Left lung (tissue), 10 donors: Measurements from ENCODE around the gene NARS2. TPM values are rescaled to one million over a fixed set of nuclear protein-coding genes. Genes with fewer than 3 reads are reported as not detected.

ENCODE experiments used
- ATAC-seq: fragments of 200-7000 bp; cut with Tn5 transposase; one replicate; pipeline ENCODE4 v1.9.1; 2020; ENCODE audit warnings: moderate library complexity
- DNase-seq, 4 donors: peaks; one replicate each; pipeline ENCODE4 v3.0.0-alpha.2; 2013 to 2020
- H3K27ac ChIP-seq, 2 donors: fragments of 200-600 bp; sonication (generic) in 1 of 2; one replicate each; pipeline versions ENCODE4 v1.5.0 to v1.8.0; 2020 to 2021
- H3K27me3 ChIP-seq, 2 donors: fragments of 200-600 bp; sonication (generic) in 1 of 2; one replicate each; pipeline versions ENCODE4 v1.5.0 to v1.8.0; 2020 to 2021
- H3K36me3 ChIP-seq, 2 donors: fragments of 200-600 bp; sonication (generic) in 1 of 2; one replicate each; pipeline versions ENCODE4 v1.5.0 to v1.8.0; 2020 to 2021
- H3K4me1 ChIP-seq, 2 donors: fragments of 200-600 bp; one replicate each; pipeline ENCODE4 v1.8.0; 2021
- H3K4me3 ChIP-seq, 2 donors: fragments of 200-600 bp; sonication (generic) in 1 of 2; one replicate each; pipeline versions ENCODE4 v1.5.0 to v1.8.0; 2020 to 2021; ENCODE audit warnings: mild to moderate bottlenecking in 1 of 2
- H3K9me3 ChIP-seq, 2 donors: fragments of 200-600 bp; sonication (generic) in 1 of 2; one replicate each; pipeline versions ENCODE4 v1.5.0 to v1.8.0; 2020 to 2021
- CTCF ChIP-seq, 2 donors: fragments of 200-600 bp; sonication (generic) in 1 of 2; IDR thresholded peaks; one replicate each; pipeline versions ENCODE4 v1.5.0 to v1.8.0; 2021; ENCODE audit warnings: antibody characterized with exemption in 2 of 2
- intact Hi-C, 2 donors: fragments of 100-400 bp; cut with DNase I; formaldehyde crosslinking; loops; one replicate each; pipeline versions ENCODE4 v1.11.2 to v1.14.2; 2022
- polyA plus RNA-seq, 6 donors: library from polyadenylated mRNA; unstranded; fragments of 120-200 nt; gene quantifications; one replicate each; pipeline ENCODE4 v1.2.1, GENCODE V29; 2013; ENCODE audit not compliant: insufficient read length in 6 of 6
- total RNA-seq, 2 donors: library from RNA; stranded (reverse); fragmentation: NEBNext Ultra II Directional; extraction: Animal tissue kit (Norgen Biotek cat#: 25700); gene quantifications; one replicate each; pipeline ENCODE4 v1.2.1, GENCODE V29; 2021
- donor health status: DM: no; HTN: yes; CAD: no.
- donor health status: DM: no; HTN: no; CAD: no.

The NARS2 gene
- total and polyA plus RNA-seq, 8 donors, result 14.9 to 35.5 (median 28.4) TPM

- Histone ChIP-seq H3K4me1 (peaks cover 0 to 4% of the 10 kb centered on the region in 2 donors), H3K36me3 (no peaks in the 10 kb centered on the region), H3K27me3 (no peaks in the 10 kb centered on the region), H3K4me3 (no peak overlapping the region), H3K27ac (no peak overlapping the region), H3K9me3 (no peaks in the 10 kb centered on the region)
- DNase-seq (no peak), ATAC-seq (no peak)
- TF ChIP-seq CTCF (IDR thresholded peaks at IDR 0.05), result no peak
- intact Hi-C loops, result no loop called here
Observed at GRCh38 chr11:78535027-78535426, 39.6 kb downstream of the NARS2 start.

- Histone ChIP-seq H3K36me3 (no peaks in the 10 kb centered on the region), H3K9me3 (no peaks in the 10 kb centered on the region), H3K27me3 (no peaks in the 10 kb centered on the region), H3K27ac (no peak overlapping the region), H3K4me3 (no peak overlapping the region), H3K4me1 (no peaks in the 10 kb centered on the region)
- no peak for DNase-seq
- no peak for ATAC-seq
- intact Hi-C loops, result no loop called here
- no peak for TF ChIP-seq CTCF (IDR thresholded peaks at IDR 0.05)
Observed at GRCh38 chr11:78533399-78533798, 41.3 kb downstream of the NARS2 start.

- no peaks in the 10 kb centered on the region for H3K9me3 ChIP-seq
- TF ChIP-seq CTCF (IDR thresholded peaks at IDR 0.05), result no peak
- ATAC-seq, result no peak
- no peaks in the 10 kb centered on the region for H3K4me1 ChIP-seq
- no peaks in the 10 kb centered on the region for H3K27me3 ChIP-seq
- no peak overlapping the region for H3K4me3 ChIP-seq
- peaks cover 0 to 2% of the 10 kb centered on the region in 2 donors for H3K36me3 ChIP-seq
- intact Hi-C loops, result no loop called here
- no peak overlapping the region for H3K27ac ChIP-seq
- DNase-seq, result no peak
Observed at GRCh38 chr11:78532991-78533390, 41.7 kb downstream of the NARS2 start.

DNA sequence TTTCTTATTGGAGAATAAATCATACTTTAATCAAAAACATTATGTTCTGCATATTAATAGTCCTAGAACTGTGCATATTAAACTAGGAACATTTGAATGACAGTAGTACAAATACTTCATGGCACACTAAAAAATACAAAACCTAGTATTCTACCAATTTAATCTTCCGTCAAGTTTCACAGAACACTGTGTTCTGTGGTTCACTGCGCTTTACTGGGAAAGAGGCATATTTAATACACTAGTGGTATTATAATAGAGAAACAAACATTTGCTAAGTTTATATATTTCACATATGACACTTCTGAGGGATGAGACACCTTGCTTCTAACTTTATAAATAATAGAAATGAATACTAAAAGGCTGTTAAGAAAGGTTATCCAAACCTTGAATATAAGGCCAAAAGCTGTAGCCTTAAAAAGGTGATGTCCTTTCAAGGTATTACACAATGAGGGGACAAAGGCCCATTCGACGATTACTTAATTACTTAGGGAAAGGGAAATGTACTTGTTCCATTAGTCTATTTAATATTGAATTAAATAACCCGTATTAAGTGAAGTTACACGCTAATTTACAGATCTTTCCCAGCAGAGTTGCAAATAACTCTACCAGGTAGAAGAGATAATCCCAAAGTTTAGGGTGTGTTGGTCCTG is 48.0 kb downstream of the NARS2 start:
- Histone ChIP-seq H3K27ac (no peak overlapping the region), H3K4me1 (no peaks in the 10 kb centered on the region), H3K27me3 (no peaks in the 10 kb centered on the region), H3K9me3 (no peaks in the 10 kb centered on the region), H3K36me3 (peaks cover 0 to 5% of the 10 kb centered on the region in 2 donors), H3K4me3 (no peak overlapping the region)
- intact Hi-C loops, result no loop called here
- no peak for DNase-seq
- TF ChIP-seq CTCF (IDR thresholded peaks at IDR 0.05), result no peak
- ATAC-seq, result no peak

DNA sequence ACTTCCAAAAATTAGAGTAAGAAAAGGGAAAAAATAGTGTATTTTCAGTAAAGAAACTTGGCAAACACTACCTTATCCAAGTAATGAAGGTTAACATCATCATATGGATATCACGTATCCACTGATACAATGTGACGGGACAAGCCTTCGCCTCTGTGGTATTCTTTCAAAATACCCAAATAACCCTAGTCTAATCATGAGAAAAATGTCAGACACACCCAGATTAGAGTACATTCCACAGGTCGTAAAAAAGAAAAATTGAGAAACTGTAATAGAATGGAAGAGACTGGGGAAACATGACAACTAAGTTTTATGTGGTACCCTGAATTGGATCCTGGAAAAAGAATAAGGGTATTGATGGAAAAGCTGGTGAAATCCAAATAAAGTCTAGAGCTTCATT is 48.9 kb downstream of the NARS2 start:
- no peak overlapping the region for H3K4me3 ChIP-seq
- no peak overlapping the region for H3K27ac ChIP-seq

More for the DNA sequence above, 48.9 kb downstream of the NARS2 start:
- Histone ChIP-seq H3K4me1 (no peaks in the 10 kb centered on the region), H3K36me3 (peaks cover 0 to 5% of the 10 kb centered on the region in 2 donors), H3K27me3 (no peaks in the 10 kb centered on the region), H3K9me3 (no peaks in the 10 kb centered on the region)
- intact Hi-C loops, result no loop called here
- DNase-seq (no peak), ATAC-seq (no peak)
- TF ChIP-seq CTCF (IDR thresholded peaks at IDR 0.05), result no peak
